GM21825 (cell line): ENCODE measurements around the gene SH3RF1.

Experiments
- ATAC-seq: cut with Tn5 transposase; IDR thresholded peaks from one replicate; pipeline ENCODE4 v1.9.1; 2021; ENCODE audit warnings: mild to moderate bottlenecking, moderate library complexity; ENCODE audit not compliant: unreplicated experiment

SH3RF1 gene

GRCh38 chr4:169142391-169142790 is 128.4 kb downstream of the SH3RF1 start:
- no peak for ATAC-seq

GRCh38 chr4:169139021-169139420 is 131.7 kb downstream of the SH3RF1 start:
- ATAC-seq, result no peak

GRCh38 chr4:169137558-169137920 is 133.2 kb downstream of the SH3RF1 start:
- no peak for ATAC-seq

GRCh38 chr4:169136796-169137557 is 133.8 kb downstream of the SH3RF1 start:
- no peak for ATAC-seq

GRCh38 chr4:169136330-169136729 is 134.4 kb downstream of the SH3RF1 start:
- ATAC-seq, result no peak

GRCh38 chr4:169135776-169136175 is 135.0 kb downstream of the SH3RF1 start:
- ATAC-seq, result no peak

- no peak for ATAC-seq
These were observed 136.8 kb downstream of the SH3RF1 start for GRCh38 chr4:169133932-169134331.

GRCh38 chr4:169132561-169133305 is 138.0 kb downstream of the SH3RF1 start:
- ATAC-seq, result no peak

GRCh38 chr4:169131556-169132208 is 139.1 kb downstream of the SH3RF1 start:
- ATAC-seq, result no peak

- ATAC-seq, result no peak
These were observed 141.9 kb downstream of the SH3RF1 start for GRCh38 chr4:169128902-169129301.

GRCh38 chr4:169127314-169127713 is 143.4 kb downstream of the SH3RF1 start:
- ATAC-seq, result no peak

GRCh38 chr4:169124661-169125060 is 146.1 kb downstream of the SH3RF1 start:
- ATAC-seq, result no peak

- no peak for ATAC-seq
These were observed 148.3 kb downstream of the SH3RF1 start for GRCh38 chr4:169122422-169122821.

- ATAC-seq, result no peak
These were observed 148.8 kb downstream of the SH3RF1 start for GRCh38 chr4:169121861-169122382.

- no peak for ATAC-seq
These were observed 150.1 kb downstream of the SH3RF1 start for GRCh38 chr4:169120624-169121023.

- no peak for ATAC-seq
These were observed 151.2 kb downstream of the SH3RF1 start for GRCh38 chr4:169119536-169119935.

GRCh38 chr4:169117591-169118081 is 153.1 kb downstream of the SH3RF1 start:
- ATAC-seq, result no peak

GRCh38 chr4:169116270-169116901 is 154.4 kb downstream of the SH3RF1 start:
- ATAC-seq, result no peak

- ATAC-seq, result no peak
These were observed 154.9 kb downstream of the SH3RF1 start for GRCh38 chr4:169115897-169116254.

GRCh38 chr4:169115144-169115896 is 155.4 kb downstream of the SH3RF1 start:
- no peak for ATAC-seq
